SK-N-SH (cell line): Measurements from ENCODE around the gene ADD3.

Experiments used
- CTCF ChIP-seq: fragments of 200-600 bp; sonication (generic); IDR thresholded peaks from 2 replicates; pipeline ENCODE4 v1.6.1; 2017; ENCODE audit warnings: antibody characterized with exemption, mild to moderate bottlenecking, moderate library complexity
- GATA2 ChIP-seq: sonication (generic); formaldehyde crosslinking; IDR thresholded peaks from 2 replicates; pipeline ENCODE4 v1.5.0; 2020; ENCODE audit warnings: mild to moderate bottlenecking, missing genetic modification reagents
- IRF3 ChIP-seq: fragments of 150-350 bp; IDR thresholded peaks from 2 replicates; pipeline ENCODE4 v1.6.1; 2016; ENCODE audit warnings: mild to moderate bottlenecking, low read depth, low read length
- MXI1 ChIP-seq: IDR thresholded peaks from 2 replicates; pipeline ENCODE4 v1.6.1; 2012; ENCODE audit warnings: mild to moderate bottlenecking, low read depth, low read length, improper control_type of control experiment
- NFIC ChIP-seq: IDR thresholded peaks from 2 replicates; pipeline ENCODE4 v1.4.0; 2012; ENCODE audit warnings: borderline replicate concordance
- NRF1 ChIP-seq: IDR thresholded peaks from 2 replicates; pipeline ENCODE4 v1.6.1; 2012; ENCODE audit warnings: low read depth, mild to moderate bottlenecking, low read length
- POLR2AphosphoS5 ChIP-seq: IDR thresholded peaks from 2 replicates; pipeline ENCODE4 v1.6.1; 2012; ENCODE audit warnings: low read depth, low read length
- RFX5 ChIP-seq: IDR thresholded peaks from 2 replicates; pipeline ENCODE4 v1.6.1; 2012; ENCODE audit warnings: mild to moderate bottlenecking, improper control_type of control experiment, low read length
- RXRA ChIP-seq: IDR thresholded peaks from 2 replicates; pipeline ENCODE4 v1.4.0; 2012; ENCODE audit warnings: low read depth, mild to moderate bottlenecking, borderline replicate concordance
- SIN3A ChIP-seq: IDR thresholded peaks from 2 replicates; pipeline ENCODE4 v1.6.1; 2012; ENCODE audit warnings: low read depth, mild to moderate bottlenecking, low read length, moderate library complexity, borderline replicate concordance
- TEAD4 ChIP-seq: IDR thresholded peaks from 2 replicates; pipeline ENCODE4 v1.4.0; 2012; ENCODE audit warnings: mild to moderate bottlenecking, borderline replicate concordance; ENCODE audit not compliant: insufficient read depth
- TF ChIP-seq, protein P1 (sequence below): IDR thresholded peaks from 2 replicates; pipeline ENCODE4 v1.4.0; 2012; ENCODE audit warnings: low read depth, borderline replicate concordance

- TF ChIP-seq RFX5 (no peak), CTCF (no peak), POLR2AphosphoS5 (no peak), GATA2 (CRISPR knock-in tag) (no peak), NFIC (no peak), MXI1 (no peak), SIN3A (no peak), NRF1 (no peak), RXRA (no peak), IRF3 (no peak), TEAD4 (no peak)
- TF ChIP-seq, protein P1, sequence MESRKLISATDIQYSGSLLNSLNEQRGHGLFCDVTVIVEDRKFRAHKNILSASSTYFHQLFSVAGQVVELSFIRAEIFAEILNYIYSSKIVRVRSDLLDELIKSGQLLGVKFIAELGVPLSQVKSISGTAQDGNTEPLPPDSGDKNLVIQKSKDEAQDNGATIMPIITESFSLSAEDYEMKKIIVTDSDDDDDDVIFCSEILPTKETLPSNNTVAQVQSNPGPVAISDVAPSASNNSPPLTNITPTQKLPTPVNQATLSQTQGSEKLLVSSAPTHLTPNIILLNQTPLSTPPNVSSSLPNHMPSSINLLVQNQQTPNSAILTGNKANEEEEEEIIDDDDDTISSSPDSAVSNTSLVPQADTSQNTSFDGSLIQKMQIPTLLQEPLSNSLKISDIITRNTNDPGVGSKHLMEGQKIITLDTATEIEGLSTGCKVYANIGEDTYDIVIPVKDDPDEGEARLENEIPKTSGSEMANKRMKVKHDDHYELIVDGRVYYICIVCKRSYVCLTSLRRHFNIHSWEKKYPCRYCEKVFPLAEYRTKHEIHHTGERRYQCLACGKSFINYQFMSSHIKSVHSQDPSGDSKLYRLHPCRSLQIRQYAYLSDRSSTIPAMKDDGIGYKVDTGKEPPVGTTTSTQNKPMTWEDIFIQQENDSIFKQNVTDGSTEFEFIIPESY, result no peak
Observed at GRCh38 chr10:109961174-109962001, 46.4 kb upstream of the ADD3 start.
